ENCODE measurements around the gene PCYOX1L.

- TF ChIP-seq, protein P1, sequence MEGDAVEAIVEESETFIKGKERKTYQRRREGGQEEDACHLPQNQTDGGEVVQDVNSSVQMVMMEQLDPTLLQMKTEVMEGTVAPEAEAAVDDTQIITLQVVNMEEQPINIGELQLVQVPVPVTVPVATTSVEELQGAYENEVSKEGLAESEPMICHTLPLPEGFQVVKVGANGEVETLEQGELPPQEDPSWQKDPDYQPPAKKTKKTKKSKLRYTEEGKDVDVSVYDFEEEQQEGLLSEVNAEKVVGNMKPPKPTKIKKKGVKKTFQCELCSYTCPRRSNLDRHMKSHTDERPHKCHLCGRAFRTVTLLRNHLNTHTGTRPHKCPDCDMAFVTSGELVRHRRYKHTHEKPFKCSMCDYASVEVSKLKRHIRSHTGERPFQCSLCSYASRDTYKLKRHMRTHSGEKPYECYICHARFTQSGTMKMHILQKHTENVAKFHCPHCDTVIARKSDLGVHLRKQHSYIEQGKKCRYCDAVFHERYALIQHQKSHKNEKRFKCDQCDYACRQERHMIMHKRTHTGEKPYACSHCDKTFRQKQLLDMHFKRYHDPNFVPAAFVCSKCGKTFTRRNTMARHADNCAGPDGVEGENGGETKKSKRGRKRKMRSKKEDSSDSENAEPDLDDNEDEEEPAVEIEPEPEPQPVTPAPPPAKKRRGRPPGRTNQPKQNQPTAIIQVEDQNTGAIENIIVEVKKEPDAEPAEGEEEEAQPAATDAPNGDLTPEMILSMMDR (IDR thresholded peaks at IDR 0.05; ENCODE audit: low read depth, low read length) = no peak
- TF ChIP-seq EZH2phosphoT487 (IDR thresholded peaks at IDR 0.05; ENCODE audit: low read depth) = no peak
Measured at GRCh38 chr5:149325894-149326293, 32.0 kb upstream of the PCYOX1L start.
